C4-2B (cell line): ENCODE data around the gene ZEB2.

Source experiments
- H3K27ac ChIP-seq: fragments of 450-650 bp; 2 replicates; pipeline ENCODE4 v1.5.1; 2017
- ZFX ChIP-seq: fragments of 450-650 bp; IDR thresholded peaks from 2 replicates; pipeline ENCODE4 v1.6.1; 2017
- TF ChIP-seq, protein P1 (sequence below): fragments of 450-650 bp; conservative IDR thresholded peaks from 2 replicates; pipeline ENCODE4 v1.5.1; 2017; ENCODE audit warnings: mild to moderate bottlenecking

ZEB2 gene

GRCh38 chr2:144490857-144491256, 29.1 kb downstream of the ZEB2 start:
- H3K27ac ChIP-seq = no peak overlapping the region
- TF ChIP-seq, protein P1, sequence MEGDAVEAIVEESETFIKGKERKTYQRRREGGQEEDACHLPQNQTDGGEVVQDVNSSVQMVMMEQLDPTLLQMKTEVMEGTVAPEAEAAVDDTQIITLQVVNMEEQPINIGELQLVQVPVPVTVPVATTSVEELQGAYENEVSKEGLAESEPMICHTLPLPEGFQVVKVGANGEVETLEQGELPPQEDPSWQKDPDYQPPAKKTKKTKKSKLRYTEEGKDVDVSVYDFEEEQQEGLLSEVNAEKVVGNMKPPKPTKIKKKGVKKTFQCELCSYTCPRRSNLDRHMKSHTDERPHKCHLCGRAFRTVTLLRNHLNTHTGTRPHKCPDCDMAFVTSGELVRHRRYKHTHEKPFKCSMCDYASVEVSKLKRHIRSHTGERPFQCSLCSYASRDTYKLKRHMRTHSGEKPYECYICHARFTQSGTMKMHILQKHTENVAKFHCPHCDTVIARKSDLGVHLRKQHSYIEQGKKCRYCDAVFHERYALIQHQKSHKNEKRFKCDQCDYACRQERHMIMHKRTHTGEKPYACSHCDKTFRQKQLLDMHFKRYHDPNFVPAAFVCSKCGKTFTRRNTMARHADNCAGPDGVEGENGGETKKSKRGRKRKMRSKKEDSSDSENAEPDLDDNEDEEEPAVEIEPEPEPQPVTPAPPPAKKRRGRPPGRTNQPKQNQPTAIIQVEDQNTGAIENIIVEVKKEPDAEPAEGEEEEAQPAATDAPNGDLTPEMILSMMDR = no peak
- TF ChIP-seq ZFX = no peak

GRCh38 chr2:144490017-144490416, 29.9 kb downstream of the ZEB2 start:
- no peak for TF ChIP-seq ZFX
- TF ChIP-seq, protein P1 = no peak
- H3K27ac ChIP-seq = no peak overlapping the region

DNA sequence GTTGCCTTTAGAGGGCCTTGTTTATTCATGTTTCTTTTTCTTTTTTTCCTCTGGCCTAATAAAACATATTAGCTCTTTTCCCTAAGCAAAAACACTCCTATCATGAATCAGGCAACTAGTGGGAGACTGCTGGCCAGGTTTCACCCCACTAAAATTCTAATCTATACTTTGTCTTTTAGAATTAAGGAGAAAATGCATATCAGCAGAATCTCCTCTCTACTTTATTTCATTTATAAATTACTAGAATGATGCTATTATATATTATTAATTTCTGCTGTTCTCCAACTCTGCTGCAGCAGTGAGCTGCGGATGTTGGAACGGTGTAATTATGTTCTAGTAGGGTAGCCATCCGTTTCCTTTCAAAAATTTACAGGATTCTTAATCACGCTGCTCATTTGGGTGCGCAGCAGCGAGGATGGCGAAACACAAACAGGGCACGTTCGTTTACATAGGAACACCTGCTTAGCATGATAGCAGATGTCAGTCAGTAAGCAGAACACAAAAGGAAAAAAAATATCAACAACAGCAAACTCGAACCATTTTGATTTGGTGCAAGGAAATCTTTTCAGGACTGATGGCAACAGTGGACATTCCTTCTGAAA, 30.5 kb downstream of the ZEB2 start:
- H3K27ac ChIP-seq = no peak overlapping the region
- TF ChIP-seq, protein P1 = no peak
- TF ChIP-seq ZFX = no peak

GRCh38 chr2:144484201-144484948, 35.5 kb downstream of the ZEB2 start:
- no peak overlapping the region for H3K27ac ChIP-seq
- TF ChIP-seq, protein P1 = no peak
- no peak for TF ChIP-seq ZFX

DNA sequence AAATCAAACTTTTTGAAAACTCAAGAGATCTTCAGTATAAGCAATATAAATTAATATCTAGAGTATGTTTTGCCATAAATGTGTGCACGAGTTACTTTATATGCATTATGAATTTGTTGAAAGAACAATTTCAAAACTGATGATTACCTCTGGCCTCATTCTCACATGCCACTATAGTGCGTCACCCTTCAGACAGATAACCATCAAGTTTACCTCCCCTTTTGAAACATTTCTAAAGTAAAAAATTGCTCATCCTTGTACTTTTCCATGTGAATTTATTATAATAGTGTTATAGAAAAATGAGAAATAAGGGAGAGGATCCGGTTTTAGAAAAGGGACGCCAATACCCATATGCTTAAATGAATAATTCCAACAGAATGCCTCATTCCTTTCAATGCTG, 38.3 kb downstream of the ZEB2 start:
- TF ChIP-seq, protein P1 = no peak
- TF ChIP-seq ZFX = no peak
- H3K27ac ChIP-seq = no peak overlapping the region

DNA sequence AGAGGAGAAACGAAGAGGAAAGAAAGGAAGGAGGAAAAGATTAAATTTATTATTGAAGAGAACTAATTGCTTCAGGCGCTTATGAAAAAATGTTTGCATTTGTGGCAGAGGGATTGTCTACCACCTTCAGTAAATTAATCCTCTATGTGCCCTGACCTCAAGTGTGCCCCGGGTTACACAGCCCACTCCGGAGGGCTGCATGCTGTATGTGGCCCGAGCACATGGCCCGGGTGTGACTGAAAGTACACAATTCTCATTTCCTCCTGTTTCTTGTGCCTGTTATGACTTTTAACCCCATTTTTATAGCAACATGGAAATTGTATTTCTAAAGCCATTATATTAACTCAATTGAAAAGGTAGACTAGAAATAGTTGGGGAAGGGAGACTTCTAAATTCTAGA, 38.8 kb downstream of the ZEB2 start:
- H3K27ac ChIP-seq = no peak overlapping the region
- TF ChIP-seq, protein P1 = no peak
- TF ChIP-seq ZFX = no peak

DNA sequence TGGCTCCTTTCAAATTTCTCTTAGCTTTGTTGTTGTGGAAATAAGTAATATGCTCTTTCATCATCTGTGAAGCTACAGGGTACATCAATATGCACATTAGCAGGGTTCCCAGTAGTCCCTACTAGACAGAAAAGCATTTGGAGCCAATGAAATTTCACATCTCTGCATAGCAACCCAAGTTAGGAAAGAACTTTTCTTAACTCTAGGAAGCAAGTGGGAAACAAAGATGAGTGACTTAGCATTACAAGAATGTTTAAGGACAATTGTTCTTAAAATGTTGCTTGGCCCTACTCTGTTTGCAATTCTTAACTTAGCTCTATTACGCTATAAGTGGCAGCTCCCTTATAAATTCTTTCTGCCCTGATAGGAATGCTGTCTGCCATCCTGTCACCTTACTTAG, 39.6 kb downstream of the ZEB2 start:
- no peak overlapping the region for H3K27ac ChIP-seq
- no peak for TF ChIP-seq ZFX
- TF ChIP-seq, protein P1 = no peak
